H7 (cell line): ENCODE measurements around the gene AFG3L2. TPM values are rescaled to one million over a fixed set of nuclear protein-coding genes. Genes with fewer than 3 reads are reported as not detected.
"Not testable (repeated sequence)": the region's sequence is repeated elsewhere in the genome, so short reads cannot be mapped to it uniquely, and the experiment has no call there.

Experiments
- DNase-seq: peaks from one replicate; pipeline ENCODE4 v3.0.0; 2012
- H3K27me3 ChIP-seq: 2 replicates; pipeline ENCODE4 v1.6.0; 2011; ENCODE audit warnings: mild to moderate bottlenecking, low read length; ENCODE audit not compliant: control insufficient read depth, insufficient read depth
- H3K36me3 ChIP-seq: replicated peaks from 2 replicates; pipeline ENCODE4 v1.5.1; 2011; ENCODE audit warnings: low read length; ENCODE audit not compliant: control insufficient read depth, insufficient read depth
- H3K4me3 ChIP-seq: 2 replicates; pipeline ENCODE4 v1.5.1; 2011; ENCODE audit warnings: low read depth, mild to moderate bottlenecking, control low read depth, low read length, moderate library complexity; ENCODE audit not compliant: insufficient read depth
- total RNA-seq: library from RNA; depleted of rRNA; stranded (reverse); fragments of >200 nt; shearing (Covaris generic); gene quantifications from 2 replicates; pipeline ENCODE4 v1.2.3, GENCODE V29; 2014

Gene AFG3L2
- total RNA-seq, 1 experiment from 2014 or later, result 108 TPM

- H3K36me3 ChIP-seq, H3K27me3 ChIP-seq, DNase-seq, H3K4me3 ChIP-seq: not testable (repeated sequence)
Measured at GRCh38 chr18:12383759-12384158, 6.7 kb upstream of the AFG3L2 start.

GRCh38 chr18:12382221-12382814 is 5.3 kb upstream of the AFG3L2 start:
- not testable (repeated sequence) for H3K27me3 ChIP-seq, H3K4me3 ChIP-seq, DNase-seq, H3K36me3 ChIP-seq

GRCh38 chr18:12378198-12378558 is 1.2 kb upstream of the AFG3L2 start:
- not testable (repeated sequence) for DNase-seq, H3K27me3 ChIP-seq

GRCh38 chr18:12377556-12378197 is 650 bp upstream of the AFG3L2 start:
- Histone ChIP-seq H3K27me3 (no peaks in the 10 kb centered on the region), H3K4me3 (peak overlapping the region; percentile 70), H3K36me3 (no peaks in the 10 kb centered on the region)
- DNase-seq, result no peak

More at GRCh38 chr18:12378198-12378558, 1.2 kb upstream of the AFG3L2 start:
- H3K4me3 ChIP-seq, result peak overlapping the region; percentile 70
- not testable (repeated sequence) for H3K36me3 ChIP-seq

GRCh38 chr18:12376034-12376753 is 833 bp downstream of the AFG3L2 start:
- Histone ChIP-seq H3K4me3 (peak overlapping the region; percentile 81), H3K27me3 (no peaks in the 10 kb centered on the region), H3K36me3 (no peaks in the 10 kb centered on the region)
- peak; percentile 43 for DNase-seq

- Histone ChIP-seq H3K27me3 (no peaks in the 10 kb centered on the region), H3K36me3 (no peaks in the 10 kb centered on the region; the same call in 1 of the 2 replicates), H3K4me3 (no peak overlapping the region)
- no peak for DNase-seq
Measured at GRCh38 chr18:12374401-12374800, 2.6 kb downstream of the AFG3L2 start.

- no peaks in the 10 kb centered on the region for H3K27me3 ChIP-seq
- no peak for DNase-seq
- no peak overlapping the region for H3K4me3 ChIP-seq
- H3K36me3 ChIP-seq, result no peaks in the 10 kb centered on the region; the same call in none of the 2 replicates
Measured at GRCh38 chr18:12373771-12374116, 3.3 kb downstream of the AFG3L2 start.

- Histone ChIP-seq H3K27me3 (no peaks in the 10 kb centered on the region), H3K4me3 (no peak overlapping the region), H3K36me3 (peaks cover 2% of the 10 kb centered on the region)
- no peak for DNase-seq
Measured at GRCh38 chr18:12373116-12373770, 3.8 kb downstream of the AFG3L2 start.

- DNase-seq, result no peak
- H3K27me3 ChIP-seq, result no peaks in the 10 kb centered on the region
- H3K36me3 ChIP-seq, result peaks cover 5% of the 10 kb centered on the region
- no peak overlapping the region for H3K4me3 ChIP-seq
Measured at GRCh38 chr18:12372406-12372805, 4.6 kb downstream of the AFG3L2 start.

- Histone ChIP-seq H3K36me3 (peaks cover 9% of the 10 kb centered on the region), H3K4me3 (no peak overlapping the region), H3K27me3 (no peaks in the 10 kb centered on the region)
Measured at GRCh38 chr18:12371590-12371989, 5.4 kb downstream of the AFG3L2 start.

GRCh38 chr18:12369211-12369610 is 7.8 kb downstream of the AFG3L2 start:
- peaks cover 17% of the 10 kb centered on the region for H3K36me3 ChIP-seq
- no peak for DNase-seq
- no peaks in the 10 kb centered on the region for H3K27me3 ChIP-seq
- H3K4me3 ChIP-seq, result no peak overlapping the region

More at GRCh38 chr18:12371590-12371989, 5.4 kb downstream of the AFG3L2 start:
- no peak for DNase-seq

- no peak overlapping the region for H3K4me3 ChIP-seq
- peaks cover 22% of the 10 kb centered on the region for H3K36me3 ChIP-seq
- no peaks in the 10 kb centered on the region for H3K27me3 ChIP-seq
- no peak for DNase-seq
Measured at GRCh38 chr18:12366784-12367183, 10.2 kb downstream of the AFG3L2 start.

GRCh38 chr18:12366379-12366778 is 10.6 kb downstream of the AFG3L2 start:
- Histone ChIP-seq H3K36me3 (peaks cover 22% of the 10 kb centered on the region), H3K4me3 (no peak overlapping the region), H3K27me3 (no peaks in the 10 kb centered on the region)
- no peak for DNase-seq

- Histone ChIP-seq H3K36me3 (peaks cover 32% of the 10 kb centered on the region), H3K27me3 (no peaks in the 10 kb centered on the region), H3K4me3 (no peak overlapping the region)
- DNase-seq, result no peak
Measured at GRCh38 chr18:12362473-12363174, 14.4 kb downstream of the AFG3L2 start.
